GM21515 (cell line): ENCODE results near the gene SERGEF.

Source experiments
- ATAC-seq: cut with Tn5 transposase; IDR thresholded peaks from one replicate; pipeline ENCODE4 v1.9.1; 2021; ENCODE audit not compliant: unreplicated experiment

Gene SERGEF

GRCh38 chr11:17954395-17955252, 58.2 kb downstream of the SERGEF start:
- ATAC-seq = no peak

DNA sequence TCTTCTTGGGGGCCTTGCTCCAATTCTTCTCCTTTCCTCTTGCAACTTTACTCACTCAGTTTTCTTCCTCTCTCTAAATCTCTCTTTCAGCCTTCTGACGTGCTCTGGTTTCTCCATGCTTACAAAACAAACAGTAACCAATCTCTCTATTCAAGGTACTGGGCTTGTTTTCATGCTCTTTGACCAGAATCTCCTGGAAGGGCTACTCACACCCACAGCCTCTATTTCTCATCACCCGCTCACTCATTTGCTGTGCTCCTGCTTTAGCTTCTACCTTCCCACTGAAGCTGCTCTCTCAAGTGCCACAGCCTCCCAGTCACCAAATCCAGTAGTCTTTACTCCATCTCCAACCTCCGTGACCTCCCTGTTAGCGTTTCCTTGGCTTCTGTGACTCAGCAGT, 60.4 kb downstream of the SERGEF start:
- ATAC-seq = no peak

GRCh38 chr11:17951685-17952388, 61.0 kb downstream of the SERGEF start:
- ATAC-seq = no peak

DNA sequence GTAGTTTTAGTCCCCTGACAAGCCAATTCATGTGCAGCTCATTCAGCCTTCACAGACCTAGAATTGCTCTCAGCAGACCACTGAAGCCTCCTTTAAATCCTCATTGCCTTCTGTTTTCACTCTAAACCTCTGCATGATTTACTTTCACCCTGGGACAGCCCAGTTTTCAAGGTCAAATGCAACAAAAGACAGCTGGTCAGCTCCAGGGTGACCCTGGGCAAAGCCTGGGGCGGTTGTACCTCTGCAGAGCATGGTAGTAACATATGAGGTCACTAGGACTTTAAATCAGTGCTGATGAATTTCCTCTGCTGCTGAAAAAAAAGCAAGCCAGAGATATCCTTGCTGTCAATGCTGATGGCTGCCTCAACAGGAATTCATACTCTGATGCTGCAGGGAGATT, 62.2 kb downstream of the SERGEF start:
- ATAC-seq = no peak

- ATAC-seq = no peak
These were observed 64.6 kb downstream of the SERGEF start for GRCh38 chr11:17948296-17948695.

DNA sequence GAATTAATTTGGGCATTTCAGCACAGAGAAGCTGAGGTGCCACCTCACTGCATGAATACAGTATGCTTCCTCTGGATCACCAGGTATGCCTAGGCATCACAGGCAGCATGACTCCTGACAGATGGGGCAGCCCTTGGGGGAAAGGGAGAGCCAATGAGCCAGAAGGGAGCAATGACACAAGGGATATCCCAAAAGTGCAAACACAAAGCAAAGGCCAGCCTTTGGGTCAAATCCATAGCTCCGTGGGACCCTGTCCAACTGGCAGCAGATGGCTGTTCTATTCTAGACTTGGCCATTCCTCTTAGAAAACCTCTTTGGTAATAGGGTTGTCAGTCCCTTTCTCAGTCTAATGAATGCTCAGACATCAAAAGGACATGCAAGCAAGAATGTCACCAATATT, 73.3 kb downstream of the SERGEF start:
- ATAC-seq = no peak

DNA sequence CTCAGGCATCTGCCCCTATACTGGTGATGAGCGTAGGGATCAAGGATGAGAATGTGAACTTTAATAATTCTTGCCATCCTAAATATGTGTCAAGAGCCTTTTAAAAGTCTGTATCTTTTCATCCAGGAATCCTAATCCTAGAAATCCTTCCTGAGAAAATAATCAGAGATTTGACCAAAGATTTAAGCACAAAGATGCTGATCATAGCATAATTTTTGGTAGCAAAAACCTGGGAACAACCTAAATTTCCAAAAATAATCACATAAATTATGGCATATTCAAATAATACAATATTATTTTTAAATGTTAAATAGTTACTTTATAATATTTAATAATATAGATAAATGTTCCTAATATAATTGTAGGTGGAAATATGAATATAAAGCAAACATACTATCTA, 76.1 kb downstream of the SERGEF start:
- no peak for ATAC-seq

- ATAC-seq = no peak
These were observed 78.7 kb downstream of the SERGEF start for GRCh38 chr11:17934194-17934593.

DNA sequence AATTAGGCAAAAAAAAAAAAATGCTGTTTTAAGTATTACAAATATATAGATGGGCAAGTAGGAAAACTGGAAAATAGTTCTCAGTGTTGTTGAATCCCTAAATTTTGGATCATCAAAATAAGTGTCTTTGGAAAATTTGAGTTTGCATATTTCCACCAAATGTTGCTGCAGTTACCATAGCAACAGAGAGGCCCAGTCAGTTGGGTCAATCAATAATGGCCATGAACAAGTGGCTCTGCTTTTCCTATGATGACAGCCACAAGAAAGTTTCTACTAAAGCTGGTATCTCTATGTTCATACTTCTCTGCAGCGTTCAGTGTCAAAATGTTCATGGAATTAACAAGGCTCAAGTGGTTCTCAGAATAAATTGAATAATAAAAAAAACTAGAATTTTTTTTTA, 79.1 kb downstream of the SERGEF start:
- ATAC-seq = no peak

DNA sequence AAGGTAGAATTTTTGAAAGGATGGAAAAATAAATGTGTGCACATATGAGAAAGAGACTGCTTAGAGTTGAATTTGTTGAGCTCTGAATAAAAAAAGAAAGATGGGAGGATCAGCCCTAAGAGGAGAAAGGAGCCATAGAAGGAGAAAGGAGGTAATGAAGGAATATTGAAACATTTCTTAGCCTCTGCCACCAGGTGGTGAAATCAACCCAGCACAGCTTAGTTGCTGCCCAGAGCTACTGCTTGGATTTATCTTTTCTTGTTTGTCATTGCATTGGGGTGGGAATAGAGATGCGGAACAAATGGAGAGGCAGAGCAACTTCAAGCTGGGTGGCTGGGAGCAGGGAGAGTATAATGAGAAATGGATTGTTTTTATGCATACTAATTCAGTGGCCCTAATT, 80.4 kb downstream of the SERGEF start:
- no peak for ATAC-seq

GRCh38 chr11:17931595-17931994, 81.3 kb downstream of the SERGEF start:
- ATAC-seq = no peak

DNA sequence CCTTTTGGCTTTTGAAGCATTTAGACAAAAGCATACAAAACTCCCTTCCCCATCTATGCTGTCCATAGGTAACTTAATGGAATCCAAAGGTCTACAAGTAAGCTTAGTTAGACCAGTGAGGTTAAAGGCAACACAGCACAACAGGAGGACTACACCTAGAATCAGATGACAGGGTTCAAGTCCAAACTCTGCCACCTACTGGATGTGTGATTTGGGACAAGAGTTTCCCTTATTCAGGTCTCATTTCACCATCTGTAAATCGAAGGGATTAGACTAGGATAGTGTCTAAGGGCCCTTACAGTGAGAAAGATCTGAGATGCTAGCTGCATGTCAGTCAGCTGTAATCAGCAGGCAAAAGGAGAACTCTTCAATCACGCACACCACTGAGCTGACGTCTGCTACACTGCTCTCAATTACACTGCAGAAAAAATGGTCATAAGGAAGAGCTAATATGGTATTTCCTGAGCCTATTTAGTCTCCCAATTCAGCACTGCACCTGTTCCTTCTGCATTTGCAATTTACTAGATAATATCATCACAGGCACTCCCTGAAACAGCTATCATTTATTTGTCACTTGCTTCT, 82.2 kb downstream of the SERGEF start:
- ATAC-seq = no peak

DNA sequence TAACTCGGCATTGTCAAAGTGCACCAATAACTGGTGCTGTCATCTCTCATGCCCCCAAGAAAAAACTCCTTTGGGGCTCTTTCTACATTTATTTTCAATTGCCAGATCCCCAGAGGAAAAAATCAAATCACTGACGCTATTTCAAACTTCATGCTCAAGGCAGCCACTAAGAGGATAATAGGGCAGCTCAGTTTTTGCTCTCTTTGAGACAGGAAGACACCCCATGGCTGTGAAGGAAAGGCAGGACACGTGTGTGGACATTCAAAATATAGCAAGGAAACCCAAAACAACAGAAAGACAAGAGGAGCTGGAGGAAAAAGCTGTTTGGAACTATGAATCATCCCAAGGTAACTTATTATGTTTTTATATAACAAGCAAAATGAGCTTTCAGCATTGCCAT, 83.7 kb downstream of the SERGEF start:
- no peak for ATAC-seq

GRCh38 chr11:17927681-17928343, 85.0 kb downstream of the SERGEF start:
- ATAC-seq = no peak

- no peak for ATAC-seq
These were observed 85.8 kb downstream of the SERGEF start for GRCh38 chr11:17927041-17927440.

GRCh38 chr11:17924713-17925112, 88.1 kb downstream of the SERGEF start:
- ATAC-seq = no peak

DNA sequence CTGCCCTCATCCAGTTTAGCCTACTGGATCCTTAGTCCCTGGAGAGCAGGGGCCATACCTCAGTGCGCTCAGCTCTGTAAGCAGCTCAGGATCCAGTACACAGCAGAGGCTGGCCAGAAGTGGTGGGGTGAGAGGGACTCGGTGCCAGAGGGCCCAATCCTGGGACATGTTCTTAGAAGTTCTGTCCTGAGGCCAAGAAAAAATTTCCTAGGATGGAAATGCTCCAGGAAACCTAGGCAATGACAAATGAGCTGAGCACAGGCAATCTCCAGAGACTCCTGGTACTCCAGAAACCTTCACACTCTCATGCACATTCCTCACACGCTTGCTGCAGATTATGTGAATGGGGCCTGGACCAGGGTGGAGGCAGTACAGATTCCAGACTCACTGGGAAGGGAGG, 89.6 kb downstream of the SERGEF start:
- no peak for ATAC-seq

DNA sequence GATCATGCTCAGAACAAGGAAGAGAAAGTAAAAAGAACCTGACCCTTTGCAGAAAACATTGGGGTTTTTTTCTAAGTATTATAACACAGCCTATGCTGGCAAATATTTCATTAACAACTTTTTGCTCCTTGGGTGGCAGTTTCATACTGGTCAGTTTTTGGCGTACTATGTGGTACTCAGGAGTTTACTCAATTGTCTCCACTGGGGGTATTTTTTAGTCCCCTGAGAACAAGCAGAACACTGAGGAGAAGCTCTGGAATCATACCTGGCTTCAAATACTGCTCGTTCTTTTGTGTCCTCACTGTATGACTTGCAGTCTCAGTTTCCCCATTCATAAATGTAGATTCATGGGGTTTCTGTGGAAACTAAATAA, 90.4 kb downstream of the SERGEF start:
- ATAC-seq = no peak

GRCh38 chr11:17921659-17922415, 91.0 kb downstream of the SERGEF start:
- no peak for ATAC-seq

- no peak for ATAC-seq
These were observed 94.7 kb downstream of the SERGEF start for GRCh38 chr11:17918049-17918605.

DNA sequence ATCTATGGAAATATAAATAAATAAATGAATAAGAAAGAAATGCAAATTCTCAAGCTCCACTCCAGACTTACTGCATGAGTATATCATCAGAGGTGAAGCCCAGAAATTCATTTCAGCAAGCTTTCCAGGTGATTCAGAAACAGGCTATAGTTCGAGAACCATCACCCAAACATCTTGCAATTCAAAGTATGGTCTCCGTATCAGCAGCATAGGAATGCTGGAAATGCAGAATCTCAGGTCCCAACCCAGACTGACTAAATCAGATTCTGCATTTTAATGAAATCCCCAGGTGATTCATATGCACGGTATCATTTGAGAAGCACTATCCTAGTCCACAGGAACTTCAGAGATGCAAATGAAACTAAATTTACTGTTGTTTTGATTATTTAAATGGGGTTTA, 95.3 kb downstream of the SERGEF start:
- ATAC-seq = no peak
